Middle frontal gyrus (tissue), 1 donor: Measurements from ENCODE around the gene UBQLN1.
"Not testable (repeated sequence)": the region's sequence is repeated elsewhere in the genome, so short reads cannot be mapped to it uniquely, and the experiment has no call there.

ENCODE experiments used
- DNase-seq: peaks from one replicate; pipeline ENCODE4 v3.0.0-alpha.2; 2015; ENCODE audit warnings: low spot score; ENCODE audit errors: extremely low spot score

Gene UBQLN1

GRCh38 chr9:83707768-83708514, at the start of gene UBQLN1:
Gene UBQLN1, minus strand, starts transcription at chr9:83707958. Its CDS starts 279 bp downstream, at chr9:83707679.
- DNase-seq, result peak; percentile 79

- DNase-seq, result no peak
These were observed 46.7 kb upstream of the UBQLN1 start for GRCh38 chr9:83754383-83754977.

- DNase-seq, result no peak
These were observed 41.9 kb upstream of the UBQLN1 start for GRCh38 chr9:83749706-83750105.

GRCh38 chr9:83744206-83744605, 36.4 kb upstream of the UBQLN1 start:
- no peak for DNase-seq

- no peak for DNase-seq
These were observed 26.0 kb upstream of the UBQLN1 start for GRCh38 chr9:83733739-83734138.

GRCh38 chr9:83728591-83729368, 21.0 kb upstream of the UBQLN1 start:
- not testable (repeated sequence) for DNase-seq

- no peak for DNase-seq
These were observed 16.7 kb upstream of the UBQLN1 start for GRCh38 chr9:83724436-83724835.

- no peak for DNase-seq
These were observed 15.2 kb upstream of the UBQLN1 start for GRCh38 chr9:83722726-83723495.

GRCh38 chr9:83721509-83721908, 13.8 kb upstream of the UBQLN1 start:
- no peak for DNase-seq

GRCh38 chr9:83715794-83716193, 8.0 kb upstream of the UBQLN1 start:
- no peak for DNase-seq

GRCh38 chr9:83715221-83715620, 7.5 kb upstream of the UBQLN1 start:
- DNase-seq, result no peak

GRCh38 chr9:83714329-83714728, 6.6 kb upstream of the UBQLN1 start:
- no peak for DNase-seq

GRCh38 chr9:83708515-83709158, 879 bp upstream of the UBQLN1 start:
- peak; percentile 31 for DNase-seq

- DNase-seq, result no peak
These were observed 315 bp downstream of the UBQLN1 start for GRCh38 chr9:83707518-83707767.

- no peak for DNase-seq
These were observed 861 bp downstream of the UBQLN1 start for GRCh38 chr9:83706676-83707517.

GRCh38 chr9:83705219-83705651, 2.5 kb downstream of the UBQLN1 start:
- DNase-seq, result not testable (repeated sequence)

GRCh38 chr9:83701769-83702168, 6.0 kb downstream of the UBQLN1 start:
- no peak for DNase-seq

GRCh38 chr9:83701286-83701685, 6.5 kb downstream of the UBQLN1 start:
- DNase-seq, result no peak

GRCh38 chr9:83699615-83700014, 8.1 kb downstream of the UBQLN1 start:
- no peak for DNase-seq

GRCh38 chr9:83698976-83699585, 8.7 kb downstream of the UBQLN1 start:
- DNase-seq, result no peak
